ENCODE results near the gene TMEM178B. TPM values are rescaled to one million over a fixed set of nuclear protein-coding genes. Genes with fewer than 3 reads are reported as not detected.

The TMEM178B gene
- total RNA-seq, 1 experiment from 2014 or later: 0.11 TPM

- Mint-ChIP-seq H3K4me3 (ENCODE audit: unreplicated experiment) (no peak overlapping the region), H3K36me3 (ENCODE audit: insufficient read depth, unreplicated experiment) (no peaks in the 10 kb centered on the region), H3K27me3 (ENCODE audit: insufficient read depth, unreplicated experiment) (peaks cover 40% of the 10 kb centered on the region), H3K27ac (ENCODE audit: unreplicated experiment) (no peak overlapping the region), H3K9me3 (ENCODE audit: unreplicated experiment) (no peaks in the 10 kb centered on the region), H3K4me1 (ENCODE audit: low read depth, unreplicated experiment) (no peaks in the 10 kb centered on the region)
- Histone ChIP-seq H3K36me3 (ENCODE audit: control insufficient read depth, insufficient read depth, low read length) (no peaks in the 10 kb centered on the region), H3K4me3 (ENCODE audit: low read depth, low read length) (no peak overlapping the region), H3K4me1 (no peaks in the 10 kb centered on the region), H3K27me3 (replicated peaks; ENCODE audit: control insufficient read depth, insufficient read depth, low read length) (no peaks in the 10 kb centered on the region; the same call in 1 of the 2 replicates), H3K9me3 (no peaks in the 10 kb centered on the region)
- no TSS peak for BruUV-seq (replicated peaks)
- TF ChIP-seq CTCF (IDR thresholded peaks at IDR 0.05; ENCODE audit: insufficient read depth in 1 of 2, low read depth in 1 of 2, low read length in 1 of 2, severe bottlenecking in 1 of 2, unreplicated experiment in 1 of 2): no peak
- DNase-seq: no peak
- ChIA-PET POLR2A (no interaction called here), CTCF (no interaction called here)
- intact Hi-C loops (cut with micrococcal nuclease; ENCODE audit: unreplicated experiment): no loop called here
These were observed 275.9 kb downstream of the TMEM178B start for GRCh38 chr7:141349804-141350203.

DNA sequence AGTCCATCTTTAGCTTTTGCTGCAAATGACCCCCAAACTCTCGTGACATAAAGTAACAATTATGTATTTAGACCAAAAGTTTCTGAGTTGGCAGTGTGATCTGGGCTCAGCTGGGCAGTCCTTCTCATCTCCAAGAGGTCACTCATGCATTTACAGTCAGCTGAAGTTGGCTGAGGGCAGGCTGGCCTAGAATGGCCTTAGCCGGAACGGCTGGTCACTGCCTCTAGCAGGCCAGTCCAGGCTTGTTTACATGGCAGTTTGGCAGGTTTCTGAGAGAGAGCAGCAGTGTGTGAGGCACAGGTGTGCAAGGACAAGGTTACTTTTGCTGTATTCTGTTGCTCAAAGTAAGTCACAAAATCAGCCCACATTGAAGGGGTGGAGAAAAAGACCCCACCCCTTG lies 277.3 kb downstream of the TMEM178B start:
- ChIA-PET POLR2A (no interaction called here), CTCF (no interaction called here)
- H3K9me3 Mint-ChIP-seq (ENCODE audit: unreplicated experiment): no peaks in the 10 kb centered on the region
- no peak for DNase-seq
- BruUV-seq (replicated peaks): no TSS peak
- no peaks in the 10 kb centered on the region for H3K4me1 Mint-ChIP-seq (ENCODE audit: low read depth, unreplicated experiment)
- no peak overlapping the region for H3K4me3 Mint-ChIP-seq (ENCODE audit: unreplicated experiment)
- H3K9me3 ChIP-seq: no peaks in the 10 kb centered on the region
- H3K36me3 ChIP-seq (ENCODE audit: control insufficient read depth, insufficient read depth, low read length): no peaks in the 10 kb centered on the region
- no peak for TF ChIP-seq CTCF (IDR thresholded peaks at IDR 0.05; ENCODE audit: insufficient read depth in 1 of 2, low read depth in 1 of 2, low read length in 1 of 2, severe bottlenecking in 1 of 2, unreplicated experiment in 1 of 2)
- no peak overlapping the region for H3K27ac Mint-ChIP-seq (ENCODE audit: unreplicated experiment)
- H3K27me3 ChIP-seq (replicated peaks; ENCODE audit: control insufficient read depth, insufficient read depth, low read length): no peaks in the 10 kb centered on the region; the same call in 1 of the 2 replicates
- no peaks in the 10 kb centered on the region for H3K4me1 ChIP-seq
- peaks cover 35% of the 10 kb centered on the region for H3K27me3 Mint-ChIP-seq (ENCODE audit: insufficient read depth, unreplicated experiment)
- no peaks in the 10 kb centered on the region for H3K36me3 Mint-ChIP-seq (ENCODE audit: insufficient read depth, unreplicated experiment)
- H3K4me3 ChIP-seq (ENCODE audit: low read depth, low read length): no peak overlapping the region
- intact Hi-C loops (cut with micrococcal nuclease; ENCODE audit: unreplicated experiment): no loop called here

DNA sequence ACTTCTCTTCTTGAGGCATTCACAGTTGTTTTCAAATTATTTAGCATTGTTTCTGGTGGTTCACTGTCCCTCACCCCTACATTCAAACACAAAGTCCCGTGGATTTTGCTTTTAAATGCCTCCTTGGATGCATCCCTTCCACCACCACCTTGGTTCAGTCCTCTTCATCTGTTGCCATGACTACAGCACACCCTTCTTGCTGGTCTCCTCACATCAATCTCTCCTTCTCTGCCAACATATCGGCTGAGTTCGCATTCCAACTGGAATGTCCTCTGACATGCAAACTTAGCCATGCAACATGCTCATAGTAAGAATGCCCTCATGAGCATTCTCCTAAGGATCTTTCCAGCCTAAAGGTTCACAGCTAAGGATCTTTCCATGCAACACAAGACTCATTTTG lies 279.1 kb downstream of the TMEM178B start:
- H3K36me3 Mint-ChIP-seq (ENCODE audit: insufficient read depth, unreplicated experiment): no peaks in the 10 kb centered on the region
- no peak for TF ChIP-seq CTCF (IDR thresholded peaks at IDR 0.05; ENCODE audit: insufficient read depth in 1 of 2, low read depth in 1 of 2, low read length in 1 of 2, severe bottlenecking in 1 of 2, unreplicated experiment in 1 of 2)
- H3K27ac Mint-ChIP-seq (ENCODE audit: unreplicated experiment): no peak overlapping the region
- ChIA-PET CTCF (no interaction called here), POLR2A (no interaction called here)
- no peaks in the 10 kb centered on the region for H3K4me1 Mint-ChIP-seq (ENCODE audit: low read depth, unreplicated experiment)
- H3K4me3 ChIP-seq (ENCODE audit: low read depth, low read length): no peak overlapping the region
- H3K36me3 ChIP-seq (ENCODE audit: control insufficient read depth, insufficient read depth, low read length): no peaks in the 10 kb centered on the region
- H3K4me1 ChIP-seq: no peaks in the 10 kb centered on the region
- H3K4me3 Mint-ChIP-seq (ENCODE audit: unreplicated experiment): no peak overlapping the region
- intact Hi-C loops (cut with micrococcal nuclease; ENCODE audit: unreplicated experiment): no loop called here
- no peaks in the 10 kb centered on the region for H3K9me3 Mint-ChIP-seq (ENCODE audit: unreplicated experiment)
- H3K27me3 Mint-ChIP-seq (ENCODE audit: insufficient read depth, unreplicated experiment): peaks cover 27% of the 10 kb centered on the region
- no TSS peak for BruUV-seq (replicated peaks)
- no peaks in the 10 kb centered on the region; the same call in 1 of the 2 replicates for H3K27me3 ChIP-seq (replicated peaks; ENCODE audit: control insufficient read depth, insufficient read depth, low read length)
- no peak for DNase-seq
- no peaks in the 10 kb centered on the region for H3K9me3 ChIP-seq

Measured in Caco-2 (cell line).